GM23338 (cell line): ENCODE data around the gene TNFSF10. TPM values are rescaled to one million over a fixed set of nuclear protein-coding genes. Genes with fewer than 3 reads are reported as not detected.

Source experiments
- ATAC-seq: fragments of 200-7000 bp; cut with Tn5 transposase; 3 replicates; pipeline ENCODE4 v1.9.1; 2020
- DNase-seq: peaks from one replicate; pipeline ENCODE4 v3.0.0-alpha.2; 2015; ENCODE audit warnings: low spot score
- H2AFZ ChIP-seq: fragments of 200-600 bp; sonication (generic); 2 replicates; pipeline ENCODE4 v1.8.0; 2016; ENCODE audit warnings: antibody characterized with exemption, mild to moderate bottlenecking, moderate library complexity
- H3F3A ChIP-seq: fragments of 200-600 bp; sonication (generic); replicated peaks from 2 replicates; pipeline ENCODE4 v1.8.0; 2017; ENCODE audit warnings: antibody characterized with exemption, mixed run types, low read depth
- H3K27ac ChIP-seq: fragments of 200-600 bp; sonication (generic); 2 replicates; pipeline ENCODE4 v1.6.1; 2016; ENCODE audit warnings: low read depth
- H3K27me3 ChIP-seq: fragments of 200-600 bp; sonication (generic); 2 replicates; pipeline ENCODE4 v1.8.0; 2016; ENCODE audit warnings: mild to moderate bottlenecking, mixed run types, moderate library complexity; ENCODE audit not compliant: insufficient read depth
- H3K36me3 ChIP-seq: fragments of 200-600 bp; sonication (generic); 2 replicates; pipeline ENCODE4 v1.8.0; 2016; ENCODE audit warnings: mild to moderate bottlenecking; ENCODE audit not compliant: insufficient read depth
- H3K4me1 ChIP-seq: fragments of 200-600 bp; sonication (generic); 2 replicates; pipeline ENCODE4 v1.8.0; 2016; ENCODE audit warnings: mild to moderate bottlenecking, moderate library complexity; ENCODE audit not compliant: insufficient read depth
- H3K4me2 ChIP-seq: fragments of 200-600 bp; sonication (generic); 2 replicates; pipeline ENCODE4 v1.7.1; 2017; ENCODE audit warnings: mixed run types
- H3K4me3 ChIP-seq: fragments of 200-600 bp; sonication (generic); 2 replicates; pipeline ENCODE4 v1.6.1; 2016; ENCODE audit warnings: mixed run types
- H3K79me2 ChIP-seq: fragments of 200-600 bp; sonication (generic); replicated peaks from 2 replicates; pipeline ENCODE4 v1.8.0; 2017; ENCODE audit warnings: mild to moderate bottlenecking; ENCODE audit not compliant: insufficient read depth
- H3K9me2 ChIP-seq: fragments of 200-600 bp; sonication (generic); 2 replicates; pipeline ENCODE4 v1.8.0; 2017; ENCODE audit not compliant: insufficient read depth
- H4K20me1 ChIP-seq: fragments of 200-600 bp; sonication (generic); replicated peaks from 2 replicates; pipeline ENCODE4 v1.8.0; 2017; ENCODE audit warnings: mild to moderate bottlenecking; ENCODE audit not compliant: insufficient read depth
- H3K27ac Mint-ChIP-seq: 2 replicates; pipeline ENCODE4 v1.8.0; 2020; ENCODE audit warnings: inconsistent platforms, mild to moderate bottlenecking, moderate library complexity, mixed read lengths
- H3K27me3 Mint-ChIP-seq: 3 replicates; pipeline ENCODE4 v1.8.0; 2022; ENCODE audit warnings: low read depth, mild to moderate bottlenecking, moderate library complexity, mixed read lengths, inconsistent platforms; ENCODE audit not compliant: insufficient read depth, poor library complexity
- H3K36me3 Mint-ChIP-seq: 3 replicates; pipeline ENCODE4 v1.8.0; 2021; ENCODE audit warnings: low read depth, mild to moderate bottlenecking, inconsistent platforms, moderate library complexity, mixed read lengths
- H3K4me1 Mint-ChIP-seq: 3 replicates; pipeline ENCODE4 v1.8.0; 2020; ENCODE audit warnings: mild to moderate bottlenecking, inconsistent platforms, mixed read lengths
- H3K4me3 Mint-ChIP-seq: 3 replicates; pipeline ENCODE4 v1.8.0; 2021; ENCODE audit warnings: moderate library complexity, mild to moderate bottlenecking, inconsistent platforms, mixed read lengths
- H3K9me3 Mint-ChIP-seq: 3 replicates; pipeline ENCODE4 v1.8.0; 2020; ENCODE audit warnings: moderate library complexity, mild to moderate bottlenecking, inconsistent platforms, mixed read lengths
- CREB1 ChIP-seq: fragments of 250-450 bp; sonication (Bioruptor Pico); IDR thresholded peaks from 2 replicates; pipeline ENCODE4 v1.5.0; 2020; ENCODE audit warnings: low read depth, mild to moderate bottlenecking, moderate library complexity
- CTCF ChIP-seq, 2 experiments: fragments of 200-600 bp in 1 of 2; sonication (generic) in 1 of 2; conservative IDR thresholded peaks; 2 replicates each; pipeline versions ENCODE4 v1.5.1 to v1.6.1; 2016 to 2017; ENCODE audit warnings: antibody characterized with exemption in 2 of 2, low read depth in 2 of 2, mild to moderate bottlenecking in 2 of 2, moderate library complexity in 1 of 2
- ETS1 ChIP-seq: IDR thresholded peaks from 2 replicates; pipeline ENCODE4 v1.6.1; 2016; ENCODE audit warnings: antibody characterized with exemption
- EZH2 ChIP-seq: fragments of 200-600 bp; sonication (generic); IDR thresholded peaks from one replicate; pipeline ENCODE4 v1.8.0; 2017; ENCODE audit warnings: antibody characterized with exemption, mild to moderate bottlenecking, low read depth; ENCODE audit not compliant: unreplicated experiment
- EZH2phosphoT487 ChIP-seq: fragments of 200-600 bp; sonication (generic); IDR thresholded peaks from one replicate; pipeline ENCODE4 v1.8.1; 2018; ENCODE audit warnings: antibody characterized with exemption; ENCODE audit not compliant: unreplicated experiment
- JUNB ChIP-seq: IDR thresholded peaks from one replicate; pipeline ENCODE4 v1.6.1; 2016; ENCODE audit warnings: antibody characterized with exemption; ENCODE audit not compliant: unreplicated experiment
- STAT1 ChIP-seq: IDR thresholded peaks from one replicate; pipeline ENCODE4 v1.6.1; 2016; ENCODE audit warnings: antibody characterized with exemption; ENCODE audit not compliant: unreplicated experiment
- ZNF114 ChIP-seq: fragments of 250-450 bp; sonication (Bioruptor Pico); IDR thresholded peaks from 2 replicates; pipeline ENCODE4 v1.5.0; 2020; ENCODE audit warnings: mild to moderate bottlenecking, moderate library complexity
- ZNF462 ChIP-seq: fragments of 250-450 bp; sonication (Bioruptor Pico); IDR thresholded peaks from 2 replicates; pipeline ENCODE4 v1.5.0; 2020; ENCODE audit warnings: mild to moderate bottlenecking, moderate library complexity
- polyA plus RNA-seq: library from polyadenylated mRNA; unstranded; fragments of >200 nt; fragmentation: Nextera tagmentation; extraction: Ambion mirVana; gene quantifications from 2 replicates; pipeline ENCODE4 v1.2.1, GENCODE V29; 2016
- total RNA-seq: library from RNA; depleted of rRNA; stranded (reverse); fragments of >200 nt; shearing (Covaris generic); gene quantifications from 2 replicates; pipeline ENCODE4 v1.2.3, GENCODE V29; 2014

The TNFSF10 gene
- total and polyA plus RNA-seq, 2 experiments from 2014 or later = 0.27 TPM; not detected in 1

- H3K9me3 Mint-ChIP-seq = no peaks in the 10 kb centered on the region
- Histone ChIP-seq H3K27ac (no peak overlapping the region), H3K36me3 (no peaks in the 10 kb centered on the region), H3K9me2 (no peaks in the 10 kb centered on the region; the same call in 1 of the 2 replicates), H3K27me3 (no peaks in the 10 kb centered on the region), H3K4me2 (no peak overlapping the region), H4K20me1 (no peaks in the 10 kb centered on the region), H3K79me2 (no peaks in the 10 kb centered on the region), H3K4me1 (peaks cover 3% of the 10 kb centered on the region; the same call in 1 of the 2 replicates), H2AFZ (no peak overlapping the region), H3K4me3 (no peak overlapping the region), H3F3A (no peaks in the 10 kb centered on the region)
- H3K27ac Mint-ChIP-seq = no peak overlapping the region
- H3K4me1 Mint-ChIP-seq = peaks cover 12% of the 10 kb centered on the region; the same call in 2 of the 3 replicates
- ATAC-seq = no peak
- no peak for TF ChIP-seq ZNF114 (CRISPR knock-in tag)
- no peak for TF ChIP-seq EZH2phosphoT487
- TF ChIP-seq STAT1 = no peak
- TF ChIP-seq CREB1 = no peak
- H3K36me3 Mint-ChIP-seq = no peaks in the 10 kb centered on the region
- DNase-seq = no peak
- H3K27me3 Mint-ChIP-seq = peaks cover 2% of the 10 kb centered on the region
- no peak overlapping the region for H3K4me3 Mint-ChIP-seq
These were observed 16.0 kb upstream of the TNFSF10 start for GRCh38 chr3:172539273-172539672.

GRCh38 chr3:172538368-172539151 is 15.3 kb upstream of the TNFSF10 start:
- no peak overlapping the region for H3K27ac Mint-ChIP-seq
- H3K36me3 Mint-ChIP-seq = no peaks in the 10 kb centered on the region
- H3K4me1 ChIP-seq = peaks cover 3% of the 10 kb centered on the region; the same call in 1 of the 2 replicates
- no peaks in the 10 kb centered on the region; the same call in 1 of the 2 replicates for H3K9me2 ChIP-seq
- no peak overlapping the region for H3K4me3 ChIP-seq
- no peaks in the 10 kb centered on the region for H3K36me3 ChIP-seq
- no peak overlapping the region for H2AFZ ChIP-seq
- no peaks in the 10 kb centered on the region for H3K27me3 ChIP-seq
- no peak overlapping the region for H3K27ac ChIP-seq
- H3K9me3 Mint-ChIP-seq = no peaks in the 10 kb centered on the region
- DNase-seq (no peak), ATAC-seq (no peak)
- H3K4me2 ChIP-seq = no peak overlapping the region
- peaks cover 12% of the 10 kb centered on the region; the same call in 2 of the 3 replicates for H3K4me1 Mint-ChIP-seq
- H3K27me3 Mint-ChIP-seq = peaks cover 4% of the 10 kb centered on the region
- H3K79me2 ChIP-seq = no peaks in the 10 kb centered on the region
- no peak overlapping the region for H3K4me3 Mint-ChIP-seq
- no peaks in the 10 kb centered on the region for H4K20me1 ChIP-seq
- H3F3A ChIP-seq = no peaks in the 10 kb centered on the region
- TF ChIP-seq ETS1 = no peak
- no peak for TF ChIP-seq JUNB
- TF ChIP-seq ZNF462 = no peak
- TF ChIP-seq CREB1 = no peak
- no peak for TF ChIP-seq CTCF (conservative IDR thresholded peaks at IDR 0.05; ENCODE audit: low read depth in 2 of 2)
- TF ChIP-seq EZH2 = no peak
- no peak for TF ChIP-seq ZNF114 (CRISPR knock-in tag)
